Iris pigment epithelial cell (primary cell): ENCODE measurements around the gene ZDHHC12.
A peak's percentile ranks its signal among the peaks of the same experiment; 100 is the strongest.

Source experiments
- DNase-seq: peaks from one replicate; pipeline ENCODE4 v3.0.0-alpha.2; 2011; ENCODE audit warnings: low read depth

ZDHHC12 gene

DNA sequence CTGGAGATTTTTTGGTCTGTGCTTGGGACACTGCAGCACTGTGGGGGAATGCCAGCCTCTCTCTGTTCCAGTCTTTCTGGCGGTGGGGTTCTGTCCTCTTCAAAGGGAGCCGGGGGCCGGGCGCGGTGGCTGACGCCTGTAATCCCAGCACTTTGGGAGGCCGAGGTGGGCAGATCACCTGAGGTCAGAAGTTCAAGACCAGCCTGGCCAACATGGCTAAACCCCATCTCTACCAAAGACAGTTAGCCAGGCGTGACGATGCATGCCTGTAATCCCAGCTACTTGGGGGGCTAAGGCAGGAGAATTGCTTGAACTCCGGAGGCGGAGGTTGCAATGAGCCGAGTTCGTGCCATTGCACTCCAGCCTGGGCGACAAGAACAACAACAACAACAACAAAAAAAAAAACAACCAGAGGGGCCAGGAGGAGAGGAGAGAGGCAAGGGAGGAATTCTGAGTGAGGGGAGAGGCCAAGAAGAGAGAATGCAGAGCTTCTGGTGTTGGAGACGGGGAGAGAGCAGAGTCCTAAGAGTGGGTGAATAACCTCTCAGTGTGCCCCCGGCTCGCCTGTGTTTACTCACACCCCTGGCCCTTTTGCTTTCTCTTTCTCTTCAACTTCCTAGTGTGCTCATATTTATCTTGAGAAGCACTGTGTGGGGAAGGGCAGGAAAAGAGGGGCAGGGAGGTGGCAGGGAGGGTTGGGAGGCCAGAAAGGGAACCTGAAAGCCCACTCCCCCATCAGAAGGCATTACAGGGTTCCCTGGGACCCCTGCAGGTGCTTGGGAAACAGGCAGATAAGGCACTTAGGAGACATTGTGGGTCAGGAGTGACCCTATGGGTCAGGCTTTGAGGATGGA lies 38.1 kb downstream of the ZDHHC12 start:
- peak; percentile 46 for DNase-seq

DNA sequence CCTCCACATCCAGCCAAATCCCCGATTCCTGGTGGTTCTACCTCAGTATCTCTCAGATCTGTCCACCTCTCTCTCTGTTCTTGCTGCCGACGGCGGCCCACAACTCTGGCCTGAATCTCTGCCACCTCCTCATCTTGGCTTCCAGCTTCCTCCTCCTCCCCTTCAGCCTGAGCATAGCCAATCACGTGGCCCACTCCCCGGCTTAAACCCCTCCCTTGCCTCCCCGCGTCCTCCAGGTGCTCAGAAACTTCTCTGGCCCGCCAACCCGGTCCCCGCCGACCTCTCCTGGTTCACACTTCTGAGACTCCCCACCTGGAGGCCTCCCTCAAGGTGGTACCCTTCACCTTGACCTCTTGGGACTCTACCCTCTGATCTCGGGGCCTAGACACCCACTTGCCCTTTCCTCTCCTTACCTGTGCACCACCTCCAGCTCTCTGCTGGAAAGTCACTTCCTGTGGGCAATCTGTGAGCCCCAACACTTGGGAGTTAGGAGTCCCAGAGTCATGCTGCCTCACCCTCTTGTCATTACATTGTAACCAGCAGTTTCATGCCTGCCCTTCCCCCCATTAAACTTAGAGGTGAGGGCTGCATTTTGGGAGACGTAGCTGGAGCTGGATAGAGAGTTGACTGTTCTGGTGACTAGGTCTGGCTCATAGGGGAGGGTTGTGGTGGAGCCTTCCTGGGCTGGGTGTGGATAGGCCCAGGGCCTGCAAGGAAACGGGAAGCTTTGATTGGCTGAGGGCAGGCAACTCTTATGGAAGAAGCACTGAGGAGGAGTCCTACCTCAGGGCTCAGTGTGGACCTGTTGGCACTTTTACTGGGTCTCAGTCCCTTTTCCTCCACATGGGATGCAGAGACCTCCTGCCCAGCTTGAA lies 39.4 kb downstream of the ZDHHC12 start:
- DNase-seq = peak; percentile 78

DNA sequence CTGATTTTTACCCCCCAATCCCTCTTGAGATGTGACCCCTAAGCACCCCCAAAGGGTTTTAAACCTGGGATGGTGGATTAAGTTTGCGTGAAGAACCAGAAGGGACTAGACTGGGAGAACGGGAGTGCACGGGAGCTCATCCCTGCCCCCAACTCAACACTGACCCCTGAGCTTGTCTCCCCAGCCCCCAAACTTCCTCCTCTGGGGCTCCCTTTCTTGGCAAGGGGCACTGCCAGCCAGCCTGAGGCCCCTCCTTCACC lies 39.9 kb downstream of the ZDHHC12 start:
- no peak for DNase-seq

DNA sequence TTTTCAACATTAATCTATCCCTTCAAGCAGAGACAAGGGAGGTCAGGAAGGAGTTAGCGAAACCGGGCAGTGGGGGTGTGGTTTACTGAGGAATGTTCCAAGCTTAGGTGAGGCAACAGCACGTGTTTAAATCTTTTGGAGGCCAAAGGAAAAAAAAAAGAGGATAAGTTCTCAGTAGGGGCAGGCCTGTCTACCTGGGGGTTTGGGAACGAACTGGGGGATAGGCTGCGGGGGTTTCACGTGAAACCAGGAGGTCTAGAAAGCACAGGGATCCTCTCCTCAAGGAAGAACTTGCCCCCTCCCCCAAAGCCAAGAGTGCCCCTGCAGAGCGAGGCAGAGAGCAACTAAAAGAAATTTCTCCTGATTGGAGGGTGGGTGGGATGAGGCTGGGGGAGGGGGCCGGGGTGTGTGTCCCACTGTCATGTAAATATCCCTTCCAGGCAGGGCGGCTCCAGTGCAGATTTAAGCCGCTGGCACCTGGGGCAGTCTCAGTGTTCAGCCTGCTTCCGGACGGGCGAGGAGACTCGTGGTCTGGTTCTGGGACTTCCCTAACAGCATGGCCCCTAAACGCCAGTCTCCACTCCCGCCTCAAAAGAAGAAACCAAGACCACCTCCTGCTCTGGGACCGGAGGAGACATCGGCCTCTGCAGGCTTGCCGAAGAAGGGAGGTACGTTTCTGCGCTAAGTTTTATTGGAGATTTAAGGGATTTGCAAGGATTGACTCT lies 40.4 kb downstream of the ZDHHC12 start:
- DNase-seq = peak; percentile 88

DNA sequence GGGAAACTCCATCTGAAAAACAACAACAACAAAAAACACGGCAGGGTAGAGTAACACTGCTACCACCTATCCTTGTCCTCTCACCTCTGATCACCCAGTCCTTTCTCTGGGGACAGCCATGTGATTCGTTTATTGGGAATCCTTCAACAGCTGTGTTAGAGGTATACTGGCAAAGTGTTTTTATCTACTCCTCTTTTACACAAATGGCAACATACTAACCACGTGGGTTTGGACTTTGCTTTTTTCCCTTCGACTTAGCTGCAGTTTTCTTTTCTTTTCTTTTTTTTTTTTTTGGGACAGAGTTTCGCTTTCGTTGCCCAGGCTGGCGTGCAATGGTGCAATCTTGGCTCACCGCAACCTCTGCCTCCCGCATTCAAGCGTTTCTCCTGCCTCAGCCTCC lies 46.1 kb downstream of the ZDHHC12 start:
- DNase-seq = no peak

DNA sequence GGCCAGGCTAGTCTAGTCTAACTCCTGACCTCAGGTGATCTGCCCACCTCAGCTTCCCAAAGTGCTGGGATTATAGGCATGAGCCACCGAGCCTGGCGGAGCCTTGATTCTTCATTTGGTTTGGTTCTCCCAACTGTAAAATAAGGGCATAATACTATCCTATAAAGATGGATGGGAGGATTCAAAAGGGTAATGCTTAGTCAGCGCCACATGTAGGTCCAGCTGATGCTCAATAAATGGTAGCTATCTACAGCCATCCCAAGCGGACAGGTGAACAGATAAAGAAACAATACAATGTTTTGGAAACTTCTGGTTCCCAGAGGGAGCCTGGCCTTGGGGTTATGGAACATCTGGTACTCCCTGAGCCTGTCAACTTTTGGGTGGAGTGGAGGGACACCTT lies 48.5 kb downstream of the ZDHHC12 start:
- no peak for DNase-seq
